ENCODE data around the gene MAML2.

The MAML2 gene

DNA sequence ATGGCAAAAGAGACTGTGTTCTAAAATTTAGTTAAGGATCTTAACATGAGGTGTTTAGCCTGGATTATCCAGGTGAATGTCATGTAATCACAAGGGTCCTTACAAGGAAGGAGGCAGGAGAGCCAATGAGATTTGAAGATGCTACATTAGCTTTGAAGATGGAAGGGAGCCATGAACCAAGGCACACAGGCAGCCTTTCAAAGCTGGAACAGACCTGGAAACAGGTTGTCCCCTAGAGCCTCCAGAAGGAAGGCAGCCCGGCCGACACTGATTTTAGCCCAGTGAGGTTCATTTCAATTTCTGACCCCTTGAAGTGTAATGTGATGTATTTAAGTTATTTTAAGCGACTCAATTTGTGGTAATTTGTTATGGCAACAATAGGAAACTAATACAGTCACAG lies 223.8 kb downstream of the MAML2 start:
- TF ChIP-seq, protein P1, sequence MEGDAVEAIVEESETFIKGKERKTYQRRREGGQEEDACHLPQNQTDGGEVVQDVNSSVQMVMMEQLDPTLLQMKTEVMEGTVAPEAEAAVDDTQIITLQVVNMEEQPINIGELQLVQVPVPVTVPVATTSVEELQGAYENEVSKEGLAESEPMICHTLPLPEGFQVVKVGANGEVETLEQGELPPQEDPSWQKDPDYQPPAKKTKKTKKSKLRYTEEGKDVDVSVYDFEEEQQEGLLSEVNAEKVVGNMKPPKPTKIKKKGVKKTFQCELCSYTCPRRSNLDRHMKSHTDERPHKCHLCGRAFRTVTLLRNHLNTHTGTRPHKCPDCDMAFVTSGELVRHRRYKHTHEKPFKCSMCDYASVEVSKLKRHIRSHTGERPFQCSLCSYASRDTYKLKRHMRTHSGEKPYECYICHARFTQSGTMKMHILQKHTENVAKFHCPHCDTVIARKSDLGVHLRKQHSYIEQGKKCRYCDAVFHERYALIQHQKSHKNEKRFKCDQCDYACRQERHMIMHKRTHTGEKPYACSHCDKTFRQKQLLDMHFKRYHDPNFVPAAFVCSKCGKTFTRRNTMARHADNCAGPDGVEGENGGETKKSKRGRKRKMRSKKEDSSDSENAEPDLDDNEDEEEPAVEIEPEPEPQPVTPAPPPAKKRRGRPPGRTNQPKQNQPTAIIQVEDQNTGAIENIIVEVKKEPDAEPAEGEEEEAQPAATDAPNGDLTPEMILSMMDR (IDR thresholded peaks at IDR 0.05; ENCODE audit: low read depth, low read length), result no peak
- no peak overlapping the region for H3K4me3 ChIP-seq (ENCODE audit: low read depth, low read length)

GRCh38 chr11:96116376-96116775 lies 226.6 kb downstream of the MAML2 start:
- TF ChIP-seq, protein P1 (IDR thresholded peaks at IDR 0.05; ENCODE audit: low read depth, low read length), result no peak
- no peak overlapping the region for H3K4me3 ChIP-seq (ENCODE audit: low read depth, low read length)

GRCh38 chr11:96114178-96115064 lies 228.6 kb downstream of the MAML2 start:
- no peak overlapping the region for H3K4me3 ChIP-seq (ENCODE audit: low read depth, low read length)
- TF ChIP-seq, protein P1 (IDR thresholded peaks at IDR 0.05; ENCODE audit: low read depth, low read length), result no peak

DNA sequence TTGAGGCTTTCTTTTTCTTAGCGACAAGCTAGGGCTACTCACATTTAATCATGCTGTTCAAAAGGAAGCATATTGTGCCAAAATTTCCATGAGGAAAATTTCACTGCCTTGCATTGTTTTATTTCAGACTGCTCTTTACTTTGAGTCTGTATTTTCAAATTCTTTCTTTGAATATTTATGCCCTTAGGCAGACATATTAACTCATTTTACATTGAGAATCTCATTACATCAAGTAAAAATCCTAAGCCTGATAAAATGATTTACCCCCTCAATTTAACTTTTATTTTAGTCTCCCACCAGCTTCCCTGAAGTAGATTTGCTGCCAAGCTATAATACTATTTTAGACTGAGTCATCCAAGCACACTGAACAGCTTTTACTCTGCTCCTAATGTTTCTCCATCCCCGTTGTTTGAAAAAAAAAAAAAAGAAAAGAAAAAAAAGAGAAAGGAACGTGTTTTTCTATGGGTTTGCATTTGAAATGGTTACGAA lies 229.8 kb downstream of the MAML2 start:
- TF ChIP-seq, protein P1 (IDR thresholded peaks at IDR 0.05; ENCODE audit: low read depth, low read length), result no peak
- H3K4me3 ChIP-seq (ENCODE audit: low read depth, low read length), result no peak overlapping the region

- TF ChIP-seq, protein P1 (IDR thresholded peaks at IDR 0.05; ENCODE audit: low read depth, low read length), result no peak
- no peak overlapping the region for H3K4me3 ChIP-seq (ENCODE audit: low read depth, low read length)
Observed at GRCh38 chr11:96112192-96113128, 230.5 kb downstream of the MAML2 start.

- no peak overlapping the region for H3K4me3 ChIP-seq (ENCODE audit: low read depth, low read length)
- TF ChIP-seq, protein P1 (IDR thresholded peaks at IDR 0.05; ENCODE audit: low read depth, low read length), result no peak
Observed at GRCh38 chr11:96111308-96111707, 231.7 kb downstream of the MAML2 start.

All from WI38 (cell line).